Measurements from ENCODE around the gene GSK3B. TPM values are rescaled to one million over a fixed set of nuclear protein-coding genes. Genes with fewer than 3 reads are reported as not detected.
A peak's percentile ranks its signal among the peaks of the same experiment; 100 is the strongest.

GSK3B gene
- total RNA-seq, 4 donors from 2014 or later: 34.6 to 65.2 (median 42.6) TPM

GRCh38 chr3:119783883-119784282 lies 310.4 kb downstream of the GSK3B start:
- no peaks in the 10 kb centered on the region for H3K27me3 ChIP-seq
- no peaks in the 10 kb centered on the region for H3K36me3 ChIP-seq
- peak overlapping the region in 1 of 4 donors; percentile 89 for H3K27ac ChIP-seq
- H3K9me3 ChIP-seq: no peaks in the 10 kb centered on the region
- H3K4me1 ChIP-seq: peaks cover 0 to 15% (median 0%) of the 10 kb centered on the region in 4 donors
- no peak for TF ChIP-seq POLR2A (IDR thresholded peaks at IDR 0.05)
- TF ChIP-seq CTCF (IDR thresholded peaks at IDR 0.05): no peak
- DNase-seq: no peak
- H3K4me3 ChIP-seq: peak overlapping the region in 2 of 4 donors; percentile 47 to 62

GRCh38 chr3:119783255-119783654 lies 311.0 kb downstream of the GSK3B start:
- Histone ChIP-seq H3K4me1 (peaks cover 0 to 15% (median 0%) of the 10 kb centered on the region in 4 donors), H3K27me3 (no peaks in the 10 kb centered on the region), H3K36me3 (no peaks in the 10 kb centered on the region), H3K4me3 (peak overlapping the region in 3 of 4 donors; percentile 16 to 62 (median 47)), H3K27ac (peak overlapping the region in 3 of 4 donors; percentile 80 to 89 (median 89)), H3K9me3 (no peaks in the 10 kb centered on the region)
- DNase-seq: no peak
- no peak for TF ChIP-seq POLR2A (IDR thresholded peaks at IDR 0.05)
- TF ChIP-seq CTCF (IDR thresholded peaks at IDR 0.05): no peak

GRCh38 chr3:119782460-119782859 lies 311.8 kb downstream of the GSK3B start:
- Histone ChIP-seq H3K27ac (peak overlapping the region in 3 of 4 donors; percentile 80 to 89 (median 89)), H3K27me3 (no peaks in the 10 kb centered on the region)

GRCh38 chr3:119781330-119782198 lies 312.7 kb downstream of the GSK3B start, which contains the start of gene NR1I2:
NR1I2 (plus strand) TSS chr3:119782101.
- H3K4me3 ChIP-seq: peak within 1 kb of the TSS in 3 of 4 donors; percentile 16 to 62 (median 47)
- DNase-seq: peak in 2 of 3 donors; percentile 63 to 79
- TF ChIP-seq POLR2A (IDR thresholded peaks at IDR 0.05) (peak; percentile 90 to 95), CTCF (IDR thresholded peaks at IDR 0.05) (peak in 3 of 6 experiments; percentile 64 to 71 (median 66))

More at GRCh38 chr3:119782460-119782859, 311.8 kb downstream of the GSK3B start:
- TF ChIP-seq POLR2A (IDR thresholded peaks at IDR 0.05): no peak
- no peak for TF ChIP-seq CTCF (IDR thresholded peaks at IDR 0.05)
- no peak for DNase-seq
- no peaks in the 10 kb centered on the region for H3K9me3 ChIP-seq
- peak overlapping the region in 3 of 4 donors; percentile 16 to 62 (median 47) for H3K4me3 ChIP-seq
- H3K36me3 ChIP-seq: no peaks in the 10 kb centered on the region
- H3K4me1 ChIP-seq: peaks cover 0 to 15% (median 0%) of the 10 kb centered on the region in 4 donors

GRCh38 chr3:119779731-119780383 lies 314.4 kb downstream of the GSK3B start:
- Histone ChIP-seq H3K27ac (no peak overlapping the region), H3K9me3 (no peaks in the 10 kb centered on the region), H3K36me3 (no peaks in the 10 kb centered on the region), H3K27me3 (no peaks in the 10 kb centered on the region), H3K4me1 (peaks cover 0 to 15% (median 0%) of the 10 kb centered on the region in 4 donors), H3K4me3 (no peak overlapping the region)
- DNase-seq: no peak
- no peak for TF ChIP-seq POLR2A (IDR thresholded peaks at IDR 0.05)
- TF ChIP-seq CTCF (IDR thresholded peaks at IDR 0.05): no peak

More at GRCh38 chr3:119781330-119782198, 312.7 kb downstream of the GSK3B start, which contains the start of gene NR1I2:
- Histone ChIP-seq H3K27ac (peak within 1 kb of the TSS in 3 of 4 donors; percentile 80 to 89 (median 89)), H3K9me3 (no peaks in the 10 kb centered on the region), H3K27me3 (no peaks in the 10 kb centered on the region), H3K4me1 (peaks cover 0 to 15% (median 0%) of the 10 kb centered on the region in 4 donors), H3K36me3 (no peaks in the 10 kb centered on the region)
